ENCODE measurements around the gene NOP56. TPM values are rescaled to one million over a fixed set of nuclear protein-coding genes. Genes with fewer than 3 reads are reported as not detected.

The NOP56 gene
- polyA plus RNA-seq, 2 of the 4 experiments (the other 2 are of a cell fraction) = 571 to 658 TPM

DNA sequence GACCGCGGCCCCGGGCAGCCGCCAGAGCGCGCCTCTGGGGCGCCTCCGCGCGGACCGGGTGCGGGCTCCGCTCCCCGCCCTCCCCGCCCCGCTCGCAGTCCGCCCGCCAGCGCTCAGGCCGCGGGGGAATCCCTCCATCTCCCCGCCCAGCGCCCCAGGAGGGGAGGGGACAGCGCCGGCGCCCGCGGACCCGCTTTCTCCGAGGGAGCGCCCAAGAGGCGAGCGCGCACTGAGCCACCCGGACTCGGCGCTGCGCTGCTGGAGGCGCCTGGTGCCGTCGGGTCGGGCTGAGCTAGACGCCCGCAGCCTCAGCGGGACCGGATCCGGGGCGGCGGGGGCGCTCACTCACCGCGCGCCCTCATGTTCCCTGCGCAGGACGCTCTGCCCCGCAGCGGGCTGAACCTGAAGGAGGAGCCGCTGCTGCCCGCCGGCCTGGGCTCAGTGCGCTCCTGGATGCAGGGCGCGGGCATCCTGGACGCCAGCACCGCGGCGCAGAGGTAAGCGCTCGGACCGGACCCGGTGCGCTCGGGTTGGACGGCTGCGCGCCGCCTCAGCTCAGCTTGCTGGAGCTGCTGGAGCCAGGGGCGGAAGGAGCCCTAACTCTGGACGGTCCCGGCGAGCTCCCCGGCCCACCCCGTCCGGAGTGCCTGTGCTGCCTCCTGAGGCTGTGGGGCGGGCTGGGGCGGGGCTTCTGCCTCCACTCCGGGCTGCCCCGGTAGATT, 41.0 kb downstream of the NOP56 start (continued):
- TF ChIP-seq, protein P1, sequence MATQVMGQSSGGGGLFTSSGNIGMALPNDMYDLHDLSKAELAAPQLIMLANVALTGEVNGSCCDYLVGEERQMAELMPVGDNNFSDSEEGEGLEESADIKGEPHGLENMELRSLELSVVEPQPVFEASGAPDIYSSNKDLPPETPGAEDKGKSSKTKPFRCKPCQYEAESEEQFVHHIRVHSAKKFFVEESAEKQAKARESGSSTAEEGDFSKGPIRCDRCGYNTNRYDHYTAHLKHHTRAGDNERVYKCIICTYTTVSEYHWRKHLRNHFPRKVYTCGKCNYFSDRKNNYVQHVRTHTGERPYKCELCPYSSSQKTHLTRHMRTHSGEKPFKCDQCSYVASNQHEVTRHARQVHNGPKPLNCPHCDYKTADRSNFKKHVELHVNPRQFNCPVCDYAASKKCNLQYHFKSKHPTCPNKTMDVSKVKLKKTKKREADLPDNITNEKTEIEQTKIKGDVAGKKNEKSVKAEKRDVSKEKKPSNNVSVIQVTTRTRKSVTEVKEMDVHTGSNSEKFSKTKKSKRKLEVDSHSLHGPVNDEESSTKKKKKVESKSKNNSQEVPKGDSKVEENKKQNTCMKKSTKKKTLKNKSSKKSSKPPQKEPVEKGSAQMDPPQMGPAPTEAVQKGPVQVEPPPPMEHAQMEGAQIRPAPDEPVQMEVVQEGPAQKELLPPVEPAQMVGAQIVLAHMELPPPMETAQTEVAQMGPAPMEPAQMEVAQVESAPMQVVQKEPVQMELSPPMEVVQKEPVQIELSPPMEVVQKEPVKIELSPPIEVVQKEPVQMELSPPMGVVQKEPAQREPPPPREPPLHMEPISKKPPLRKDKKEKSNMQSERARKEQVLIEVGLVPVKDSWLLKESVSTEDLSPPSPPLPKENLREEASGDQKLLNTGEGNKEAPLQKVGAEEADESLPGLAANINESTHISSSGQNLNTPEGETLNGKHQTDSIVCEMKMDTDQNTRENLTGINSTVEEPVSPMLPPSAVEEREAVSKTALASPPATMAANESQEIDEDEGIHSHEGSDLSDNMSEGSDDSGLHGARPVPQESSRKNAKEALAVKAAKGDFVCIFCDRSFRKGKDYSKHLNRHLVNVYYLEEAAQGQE (IDR thresholded peaks at IDR 0.05) = no peak
- peak in 1 of 2 experiments; percentile 56; a peak in 1 of 5 replicates for TF ChIP-seq JUN (IDR thresholded peaks at IDR 0.05)
- no peak for TF ChIP-seq RAD21 (conservative IDR thresholded peaks at IDR 0.05 in 1 of 2, IDR thresholded peaks at IDR 0.05 in 1 of 2)
- no peak for TF ChIP-seq CBX2 (IDR thresholded peaks at IDR 0.05; ENCODE audit: borderline replicate concordance, low read depth)
- no peak for TF ChIP-seq POLR2AphosphoS2 (conservative IDR thresholded peaks at IDR 0.05; ENCODE audit: low read length)

DNA sequence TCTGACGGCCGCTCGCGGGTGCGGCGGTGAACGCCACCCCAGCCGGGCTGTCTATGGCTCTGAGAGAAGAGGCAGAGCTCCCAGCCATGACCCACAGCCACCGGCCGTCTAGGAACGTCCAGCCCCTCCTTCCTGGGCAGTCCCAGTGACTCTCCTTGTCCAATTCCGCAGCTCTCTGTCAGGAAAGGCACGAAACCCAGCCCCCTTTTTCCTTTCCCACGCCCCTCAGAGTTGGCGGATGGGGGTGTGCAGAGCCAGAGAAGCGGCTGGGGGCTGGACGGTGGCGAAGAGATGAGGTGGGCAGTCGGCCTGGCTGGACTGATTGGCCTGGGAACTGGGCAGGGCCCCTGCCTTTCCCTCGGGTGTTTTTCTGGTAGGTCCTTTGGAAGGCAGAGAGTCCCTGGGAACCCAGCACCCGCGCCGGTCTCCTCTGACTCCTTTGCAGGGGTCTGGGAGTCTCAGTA, 41.6 kb downstream of the NOP56 start:
- peak overlapping the region; percentile 90 for H3K4me2 ChIP-seq
- no peak overlapping the region for H3K27ac ChIP-seq
- peak in 1 of 2 experiments; percentile 11; a peak in 2 of 6 replicates for ATAC-seq
- H3K4me1 ChIP-seq = peaks cover 8% of the 10 kb centered on the region; the same call in 1 of the 3 replicates
- DNase-seq (ENCODE audit: low read depth in 1 of 2, low spot score in 1 of 2) = no peak
- CTCF ChIA-PET = interaction anchor here (0.6 to 2.0 kb wide), 10 partner anchors 8 to 241 kb away, joined by 3 to 9 read pairs (median 4); no protein-coding TSS in a partner anchor
- H3K9me3 ChIP-seq = no peaks in the 10 kb centered on the region
- TF ChIP-seq JUN (IDR thresholded peaks at IDR 0.05) (no peak), POLR2A (IDR thresholded peaks at IDR 0.05; ENCODE audit: low read length) (no peak), ESRRA (IDR thresholded peaks at IDR 0.05; ENCODE audit: borderline replicate concordance, low read length) (no peak), ZFP36 (IDR thresholded peaks at IDR 0.05; ENCODE audit: borderline replicate concordance, partially characterized antibody) (no peak)
- FAIRE-seq = no peak
- peak overlapping the region; percentile 88 for H3K4me3 ChIP-seq
- 54% methylated on average over 23 of the region's 23 CpGs for WGBS (ENCODE audit: missing lambda C conversion rate)
- POLR2A ChIA-PET = interaction anchor here (1.3 to 2.0 kb wide), 2 partner anchors 42 to 223 kb away, joined by 4 to 5 read pairs; partner anchors contain the start of genes NOP56 and SNRPB

DNA sequence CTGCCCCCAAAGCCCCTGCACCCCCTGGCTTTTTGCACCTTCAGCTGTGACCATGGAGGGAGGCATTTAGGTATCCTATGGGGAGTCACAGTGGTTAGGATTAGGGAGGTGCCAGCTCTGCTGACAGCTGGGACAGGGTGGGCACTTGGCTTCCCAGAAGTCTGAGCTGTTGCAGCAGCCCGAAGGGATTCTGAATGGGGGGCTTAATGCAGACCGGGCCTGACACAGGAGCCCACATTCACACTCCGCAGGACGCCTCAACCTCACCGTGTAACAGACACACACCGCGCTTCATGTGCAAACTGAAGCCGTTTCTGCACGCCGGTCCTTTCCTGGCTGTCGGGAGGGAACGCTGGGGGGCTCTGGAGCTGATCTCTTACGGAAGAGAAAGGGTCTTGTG, 42.1 kb downstream of the NOP56 start:
- POLR2A ChIA-PET = interaction anchor here (2.0 kb wide), 1 partner anchor 224 kb away, joined by 5 read pairs; the partner anchor contains the start of gene SNRPB
- CTCF ChIA-PET = interaction anchor here (0.9 to 2.0 kb wide), 4 partner anchors 9 to 58 kb away, joined by 3 to 8 read pairs (median 6); no protein-coding TSS in a partner anchor
- 75% methylated on average over 13 of the region's 13 CpGs for WGBS (ENCODE audit: missing lambda C conversion rate)

More for the DNA sequence above, 42.1 kb downstream of the NOP56 start:
- no peak for FAIRE-seq
- no peak for ATAC-seq
- Histone ChIP-seq H3K27ac (no peak overlapping the region), H3K4me1 (peaks cover 8% of the 10 kb centered on the region; the same call in 1 of the 3 replicates), H3K9me3 (no peaks in the 10 kb centered on the region), H3K4me2 (no peak overlapping the region), H3K4me3 (no peak overlapping the region)
- no peak for DNase-seq (ENCODE audit: low read depth in 1 of 2, low spot score in 1 of 2)
- TF ChIP-seq, protein P2, sequence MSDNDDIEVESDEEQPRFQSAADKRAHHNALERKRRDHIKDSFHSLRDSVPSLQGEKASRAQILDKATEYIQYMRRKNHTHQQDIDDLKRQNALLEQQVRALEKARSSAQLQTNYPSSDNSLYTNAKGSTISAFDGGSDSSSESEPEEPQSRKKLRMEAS (IDR thresholded peaks at IDR 0.05) = no peak
- TF ChIP-seq PHF8 (IDR thresholded peaks at IDR 0.05; ENCODE audit: borderline replicate concordance, low read depth) (no peak), TP53 (CRISPR knock-in tag; IDR thresholded peaks at IDR 0.05) (no peak), HOXB5 (CRISPR knock-in tag; IDR thresholded peaks at IDR 0.05) (no peak), JUNB (IDR thresholded peaks at IDR 0.05) (no peak), RARB (CRISPR knock-in tag; IDR thresholded peaks at IDR 0.05) (no peak), BHLHE40 (IDR thresholded peaks at IDR 0.05; ENCODE audit: low read depth, low read length) (no peak), HOXB13 (CRISPR knock-in tag; IDR thresholded peaks at IDR 0.05; ENCODE audit: low read depth) (no peak), MYC (IDR thresholded peaks at IDR 0.05; ENCODE audit: borderline replicate concordance, low read length) (no peak), ESRRA (IDR thresholded peaks at IDR 0.05; ENCODE audit: borderline replicate concordance, low read length) (no peak), RNF2 (IDR thresholded peaks at IDR 0.05; ENCODE audit: borderline replicate concordance, low read depth) (no peak), NPAS2 (CRISPR knock-in tag; IDR thresholded peaks at IDR 0.05; ENCODE audit: borderline replicate concordance) (no peak), GATA3 (IDR thresholded peaks at IDR 0.05; ENCODE audit: borderline replicate concordance) (no peak), HDAC2 (IDR thresholded peaks at IDR 0.05) (no peak), CEBPB (IDR thresholded peaks at IDR 0.05) (no peak)
- TF ChIP-seq, protein P3, sequence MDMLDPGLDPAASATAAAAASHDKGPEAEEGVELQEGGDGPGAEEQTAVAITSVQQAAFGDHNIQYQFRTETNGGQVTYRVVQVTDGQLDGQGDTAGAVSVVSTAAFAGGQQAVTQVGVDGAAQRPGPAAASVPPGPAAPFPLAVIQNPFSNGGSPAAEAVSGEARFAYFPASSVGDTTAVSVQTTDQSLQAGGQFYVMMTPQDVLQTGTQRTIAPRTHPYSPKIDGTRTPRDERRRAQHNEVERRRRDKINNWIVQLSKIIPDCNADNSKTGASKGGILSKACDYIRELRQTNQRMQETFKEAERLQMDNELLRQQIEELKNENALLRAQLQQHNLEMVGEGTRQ (IDR thresholded peaks at IDR 0.05) = no peak
- TF ChIP-seq, protein P4, sequence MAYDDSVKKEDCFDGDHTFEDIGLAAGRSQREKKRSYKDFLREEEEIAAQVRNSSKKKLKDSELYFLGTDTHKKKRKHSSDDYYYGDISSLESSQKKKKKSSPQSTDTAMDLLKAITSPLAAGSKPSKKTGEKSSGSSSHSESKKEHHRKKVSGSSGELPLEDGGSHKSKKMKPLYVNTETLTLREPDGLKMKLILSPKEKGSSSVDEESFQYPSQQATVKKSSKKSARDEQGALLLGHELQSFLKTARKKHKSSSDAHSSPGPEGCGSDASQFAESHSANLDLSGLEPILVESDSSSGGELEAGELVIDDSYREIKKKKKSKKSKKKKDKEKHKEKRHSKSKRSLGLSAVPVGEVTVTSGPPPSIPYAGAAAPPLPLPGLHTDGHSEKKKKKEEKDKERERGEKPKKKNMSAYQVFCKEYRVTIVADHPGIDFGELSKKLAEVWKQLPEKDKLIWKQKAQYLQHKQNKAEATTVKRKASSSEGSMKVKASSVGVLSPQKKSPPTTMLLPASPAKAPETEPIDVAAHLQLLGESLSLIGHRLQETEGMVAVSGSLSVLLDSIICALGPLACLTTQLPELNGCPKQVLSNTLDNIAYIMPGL (CRISPR knock-in tag; IDR thresholded peaks at IDR 0.05; ENCODE audit: borderline replicate concordance) = no peak

Measured in A549 (cell line).